Stomach smooth muscle (tissue), 2 donors: ENCODE data around the gene UBL5.
"Not testable (repeated sequence)": the region's sequence is repeated elsewhere in the genome, so short reads cannot be mapped to it uniquely, and the experiment has no call there.

Experiments
- H3K27ac ChIP-seq: one replicate; pipeline ENCODE4 v1.7.0; 2013; ENCODE audit warnings: mild to moderate bottlenecking, low read length, inconsistent platforms
- H3K27me3 ChIP-seq, 2 donors: one replicate each; pipeline ENCODE4 v1.7.0; 2013; ENCODE audit warnings: low read length in 2 of 2; ENCODE audit not compliant: insufficient read depth in 2 of 2, control insufficient read depth in 1 of 2
- H3K36me3 ChIP-seq, 2 donors: one replicate each; pipeline ENCODE4 v1.7.0; 2013; ENCODE audit warnings: low read length in 2 of 2; ENCODE audit not compliant: control insufficient read depth in 2 of 2, insufficient read depth in 2 of 2
- H3K4me1 ChIP-seq: one replicate; pipeline ENCODE4 v1.7.0; 2013; ENCODE audit warnings: low read length; ENCODE audit not compliant: control insufficient read depth, insufficient read depth
- H3K4me3 ChIP-seq, 2 donors: one replicate each; pipeline ENCODE4 v1.7.0; 2013; ENCODE audit warnings: low read length in 2 of 2
- H3K9ac ChIP-seq, 2 donors: one replicate each; pipeline ENCODE4 v1.7.0; 2013; ENCODE audit warnings: low read length in 2 of 2, mild to moderate bottlenecking in 1 of 2
- H3K9me3 ChIP-seq, 2 donors: one replicate each; pipeline ENCODE4 v1.7.0; 2013; ENCODE audit warnings: low read length in 2 of 2; ENCODE audit not compliant: control insufficient read depth in 2 of 2
- donor health status: healthy.
- donor health status: Pancreatic carcinoma.

Gene UBL5

DNA sequence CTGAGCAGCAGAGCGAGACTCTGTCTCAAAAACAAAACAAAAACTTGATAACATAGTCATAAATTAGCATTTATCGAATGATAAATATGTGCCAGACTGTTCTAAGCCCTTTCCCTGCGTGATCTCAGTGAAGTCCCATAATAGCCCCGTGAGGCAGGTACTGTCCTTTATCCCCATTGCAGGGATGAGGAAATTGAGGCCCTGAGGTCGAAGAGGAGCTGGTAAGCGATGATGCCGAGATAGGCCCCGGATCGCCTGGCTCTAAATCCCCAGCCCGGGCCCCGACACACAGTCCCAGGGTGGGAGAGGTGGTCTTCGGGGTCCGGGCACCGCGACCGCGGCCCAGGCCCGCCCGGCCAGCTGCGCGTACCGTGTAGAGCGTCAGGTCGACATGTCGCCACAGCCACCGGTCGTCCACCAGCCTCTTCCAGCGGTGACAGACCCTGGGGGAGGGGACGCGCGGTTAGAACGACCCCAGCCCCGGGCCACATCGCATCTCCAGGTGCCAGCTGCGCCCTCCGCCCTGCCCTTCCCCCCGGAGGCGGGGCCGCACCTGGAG lies 9.5 kb upstream of the UBL5 start:
- H3K9ac ChIP-seq = peak overlapping the region; percentile 91
- H3K9me3 ChIP-seq = no peaks in the 10 kb centered on the region
- H3K36me3 ChIP-seq = no peaks in the 10 kb centered on the region
- peaks cover 19% of the 10 kb centered on the region for H3K4me1 ChIP-seq
- H3K4me3 ChIP-seq = peak overlapping the region; percentile 95 to 98
- H3K27ac ChIP-seq = peak overlapping the region; percentile 94
- H3K27me3 ChIP-seq = no peaks in the 10 kb centered on the region

- H3K27ac ChIP-seq = peak within 1 kb of the TSS; percentile 94
Measured at GRCh38 chr19:9818734-9819595, 8.8 kb upstream of the UBL5 start, which contains the start of gene FBXL12. FBXL12 (minus strand) TSS chr19:9819079; CDS start chr19:9818813, 266 bp downstream.

DNA sequence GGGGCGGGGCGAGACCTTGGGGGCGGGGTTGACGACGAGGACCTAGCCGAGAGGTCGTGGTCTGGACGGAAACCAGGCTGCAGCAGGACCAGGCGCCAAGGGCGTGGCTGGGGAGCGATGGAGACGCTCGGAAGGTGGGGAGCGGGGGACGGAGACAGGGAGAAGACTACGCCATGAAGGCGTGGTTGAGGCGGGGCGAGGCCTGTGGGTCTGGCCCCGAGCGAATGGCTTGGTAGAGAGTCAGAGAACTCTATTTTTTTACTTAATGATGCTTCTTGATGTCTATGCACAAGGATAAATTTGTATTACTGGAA lies 8.2 kb upstream of the UBL5 start:
- Histone ChIP-seq H3K4me3 (peak overlapping the region; percentile 59 to 66), H3K9me3 (no peaks in the 10 kb centered on the region), H3K9ac (peak overlapping the region; percentile 21 to 22), H3K27me3 (no peaks in the 10 kb centered on the region), H3K4me1 (peaks cover 19% of the 10 kb centered on the region), H3K27ac (peak overlapping the region; percentile 94), H3K36me3 (no peaks in the 10 kb centered on the region)

More at GRCh38 chr19:9818734-9819595, 8.8 kb upstream of the UBL5 start, which contains the start of gene FBXL12:
- Histone ChIP-seq H3K36me3 (no peaks in the 10 kb centered on the region), H3K9me3 (no peaks in the 10 kb centered on the region), H3K9ac (peak within 1 kb of the TSS; percentile 91), H3K4me1 (peaks cover 19% of the 10 kb centered on the region), H3K27me3 (no peaks in the 10 kb centered on the region), H3K4me3 (peak within 1 kb of the TSS; percentile 95 to 98)

GRCh38 chr19:9820034-9820433 lies 7.7 kb upstream of the UBL5 start:
- not testable (repeated sequence) for H3K9me3 ChIP-seq, H3K27me3 ChIP-seq, H3K36me3 ChIP-seq, H3K9ac ChIP-seq
- peak overlapping the region; percentile 94 for H3K27ac ChIP-seq
- peaks cover 19% of the 10 kb centered on the region for H3K4me1 ChIP-seq
- peak overlapping the region; percentile 59 to 66 for H3K4me3 ChIP-seq

GRCh38 chr19:9823816-9824215 lies 3.9 kb upstream of the UBL5 start:
- Histone ChIP-seq H3K27ac (no peak overlapping the region), H3K4me3 (no peak overlapping the region), H3K36me3 (no peaks in the 10 kb centered on the region), H3K4me1 (peaks cover 29% of the 10 kb centered on the region), H3K9ac (no peak overlapping the region), H3K27me3 (no peaks in the 10 kb centered on the region), H3K9me3 (no peaks in the 10 kb centered on the region)

GRCh38 chr19:9828551-9829063 lies 889 bp downstream of the UBL5 start:
- no peak overlapping the region for H3K27ac ChIP-seq
- H3K4me3 ChIP-seq = peak overlapping the region; percentile 86 to 95
- peaks cover 19% of the 10 kb centered on the region for H3K4me1 ChIP-seq
- peak overlapping the region; percentile 86 to 92 for H3K9ac ChIP-seq
- H3K27me3 ChIP-seq = no peaks in the 10 kb centered on the region
- H3K9me3 ChIP-seq = no peaks in the 10 kb centered on the region
- peaks cover 0 to 5% of the 10 kb centered on the region in 2 donors for H3K36me3 ChIP-seq

DNA sequence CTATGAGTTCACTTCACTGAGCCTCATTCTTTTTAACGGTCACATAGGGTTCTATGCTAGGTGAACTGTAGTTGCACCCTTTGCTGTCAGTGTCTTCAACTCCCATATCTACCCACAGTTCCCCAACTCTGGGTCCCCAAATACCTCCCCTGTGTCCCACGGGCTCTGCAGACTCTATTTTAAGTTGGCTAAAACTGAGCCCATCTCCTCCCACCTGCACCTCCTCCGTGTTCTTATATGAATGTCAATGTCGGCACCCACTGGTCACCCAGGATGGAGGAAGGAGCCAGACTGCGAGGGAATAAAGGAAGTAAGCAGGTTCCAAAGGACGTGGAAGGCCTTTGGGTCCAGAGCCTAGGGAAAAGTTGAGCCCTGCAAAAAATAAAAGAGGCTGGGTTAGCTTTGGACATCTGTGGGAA lies 6.6 kb downstream of the UBL5 start:
- Histone ChIP-seq H3K9ac (no peak overlapping the region), H3K27ac (peak overlapping the region; percentile 11), H3K9me3 (no peaks in the 10 kb centered on the region), H3K27me3 (no peaks in the 10 kb centered on the region), H3K4me3 (peak overlapping the region; percentile 72 to 91), H3K4me1 (peaks cover 17% of the 10 kb centered on the region), H3K36me3 (peaks cover 5 to 17% of the 10 kb centered on the region in 2 donors)

GRCh38 chr19:9834726-9835506 lies 7.2 kb downstream of the UBL5 start, which contains the start of gene PIN1:
PIN1 (plus strand) TSS chr19:9835318; CDS start chr19:9835345, 27 bp downstream.
- peaks cover 7 to 16% of the 10 kb centered on the region in 2 donors for H3K36me3 ChIP-seq
- peak within 1 kb of the TSS; percentile 11 for H3K27ac ChIP-seq
- peaks cover 17% of the 10 kb centered on the region for H3K4me1 ChIP-seq
- peak within 1 kb of the TSS; percentile 78 to 91 for H3K4me3 ChIP-seq
- H3K9ac ChIP-seq = peak within 1 kb of the TSS; percentile 72 to 79
- no peaks in the 10 kb centered on the region for H3K9me3 ChIP-seq
- no peaks in the 10 kb centered on the region for H3K27me3 ChIP-seq

- H3K4me1 ChIP-seq = peaks cover 17% of the 10 kb centered on the region
- H3K9me3 ChIP-seq = no peaks in the 10 kb centered on the region
- H3K9ac ChIP-seq = peak overlapping the region; percentile 72 to 79
- H3K36me3 ChIP-seq = peaks cover 7 to 16% of the 10 kb centered on the region in 2 donors
- no peaks in the 10 kb centered on the region for H3K27me3 ChIP-seq
- peak overlapping the region; percentile 78 to 91 for H3K4me3 ChIP-seq
- no peak overlapping the region for H3K27ac ChIP-seq
Measured at GRCh38 chr19:9835507-9835949, 7.8 kb downstream of the UBL5 start.

GRCh38 chr19:9836021-9836420 lies 8.3 kb downstream of the UBL5 start:
- Histone ChIP-seq H3K27me3 (no peaks in the 10 kb centered on the region), H3K4me3 (peak overlapping the region; percentile 78 to 91), H3K27ac (no peak overlapping the region), H3K4me1 (peaks cover 17% of the 10 kb centered on the region), H3K9ac (peak overlapping the region; percentile 72 to 79), H3K9me3 (no peaks in the 10 kb centered on the region), H3K36me3 (peaks cover 10 to 20% of the 10 kb centered on the region in 2 donors)
